A673 (cell line): Measurements from ENCODE around the gene RIMKLB. TPM values are rescaled to one million over a fixed set of nuclear protein-coding genes. Genes with fewer than 3 reads are reported as not detected.
A peak's percentile ranks its signal among the peaks of the same experiment; 100 is the strongest.

ENCODE experiments used
- BruUV-seq: library from RNA; stranded (reverse); fragments of 400-500 nt; replicated peaks from 2 replicates; lab custom pipeline; 2021; lab: Mats Ljungman, UMichigan
- CTCF ChIA-PET: fragments of 300-600 bp; sonication (Branson Sonifier 250); formaldehyde crosslinking; loops from one replicate; lab custom pipeline; 2022; ENCODE audit warnings: antibody characterized with exemption; lab: Charles Lee
- POLR2A ChIA-PET: fragments of 300-600 bp; sonication (Branson Sonifier 250); formaldehyde crosslinking; loops from one replicate; lab custom pipeline; 2022; ENCODE audit warnings: antibody characterized with exemption; ENCODE audit not compliant: low non-redundant PET; lab: Charles Lee
- DNase-seq: peaks from one replicate; pipeline ENCODE4 v3.0.0-alpha.2; 2015; ENCODE audit warnings: low spot score
- H3K27ac ChIP-seq: fragments of 200-600 bp; sonication (generic); 2 replicates; pipeline ENCODE4 v1.5.1; 2016; ENCODE audit warnings: mixed run types, low read depth, mild to moderate bottlenecking, mixed read lengths, antibody characterized with exemption, low read length; ENCODE audit not compliant: poor library complexity, severe bottlenecking
- H3K27me3 ChIP-seq: fragments of 200-600 bp; sonication (generic); replicated peaks from 2 replicates; pipeline ENCODE4 v1.6.1; 2017; ENCODE audit warnings: mixed run types, low read depth, mild to moderate bottlenecking, mixed read lengths, antibody characterized with exemption, low read length; ENCODE audit not compliant: insufficient read depth, poor library complexity
- H3K36me3 ChIP-seq: fragments of 200-600 bp; sonication (generic); 2 replicates; pipeline ENCODE4 v1.6.1; 2016; ENCODE audit warnings: mixed run types, mild to moderate bottlenecking, mixed read lengths, antibody characterized with exemption, low read length; ENCODE audit not compliant: insufficient read depth, poor library complexity, severe bottlenecking
- H3K4me1 ChIP-seq: fragments of 200-600 bp; sonication (generic); 2 replicates; pipeline ENCODE4 v1.6.1; 2017; ENCODE audit warnings: mixed run types, mild to moderate bottlenecking, mixed read lengths, antibody characterized with exemption, low read length; ENCODE audit not compliant: insufficient read depth, poor library complexity, severe bottlenecking
- H3K4me3 ChIP-seq: fragments of 200-600 bp; sonication (generic); 2 replicates; pipeline ENCODE4 v1.5.1; 2016; ENCODE audit warnings: low read depth, mixed run types, mild to moderate bottlenecking, mixed read lengths, low read length; ENCODE audit not compliant: poor library complexity, severe bottlenecking
- H3K9me3 ChIP-seq: fragments of 200-600 bp; sonication (generic); 2 replicates; pipeline ENCODE4 v1.6.1; 2016; ENCODE audit warnings: mixed run types, low read depth, mild to moderate bottlenecking, mixed read lengths, antibody characterized with exemption, low read length; ENCODE audit not compliant: poor library complexity, severe bottlenecking
- CTCF ChIP-seq: fragments of 300-800, 200-600 bp; sonication (generic); conservative IDR thresholded peaks from 2 replicates; pipeline ENCODE4 v1.5.1; 2017; ENCODE audit warnings: low read depth, mild to moderate bottlenecking, antibody characterized with exemption, low read length, moderate library complexity, mixed read lengths
- EZH2 ChIP-seq: fragments of 200-600 bp; sonication (generic); IDR thresholded peaks from 2 replicates; pipeline ENCODE4 v1.6.1; 2017; ENCODE audit warnings: borderline replicate concordance, low read depth, mild to moderate bottlenecking, mixed read lengths, antibody characterized with exemption, low read length; ENCODE audit not compliant: poor library complexity, severe bottlenecking
- intact Hi-C: fragments of 100-400 bp; cut with micrococcal nuclease; formaldehyde crosslinking; loops from one replicate; pipeline ENCODE4 v1.10.0; 2022; ENCODE audit not compliant: unreplicated experiment
- total RNA-seq: library from RNA; stranded (reverse); gene quantifications from 2 replicates; pipeline ENCODE4 v1.2.3, GENCODE V29; 2021

Gene RIMKLB
- total RNA-seq, 1 experiment from 2014 or later, result 21.9 TPM

GRCh38 chr12:8709124-8709830, 11.5 kb downstream of the RIMKLB start:
- H3K36me3 ChIP-seq, result peaks cover 4% of the 10 kb centered on the region
- intact Hi-C loops, result no loop called here
- CTCF ChIA-PET, result no interaction called here
- no peaks in the 10 kb centered on the region for H3K9me3 ChIP-seq
- peaks cover 5% of the 10 kb centered on the region for H3K4me1 ChIP-seq
- POLR2A ChIA-PET, result no interaction called here
- no peak overlapping the region for H3K4me3 ChIP-seq
- no TSS peak for BruUV-seq
- no peak for TF ChIP-seq EZH2
- TF ChIP-seq CTCF, result no peak
- DNase-seq, result no peak
- H3K27ac ChIP-seq, result peak overlapping the region; percentile 35
- H3K27me3 ChIP-seq, result no peaks in the 10 kb centered on the region

GRCh38 chr12:8712572-8712971, 14.8 kb downstream of the RIMKLB start:
- peaks cover 5% of the 10 kb centered on the region for H3K4me1 ChIP-seq
- no peak for DNase-seq
- intact Hi-C loops, result no loop called here
- H3K36me3 ChIP-seq, result peaks cover 4% of the 10 kb centered on the region
- CTCF ChIA-PET, result no interaction called here
- TF ChIP-seq CTCF, result no peak
- TF ChIP-seq EZH2, result no peak
- H3K27me3 ChIP-seq, result no peaks in the 10 kb centered on the region
- H3K27ac ChIP-seq, result no peak overlapping the region
- H3K4me3 ChIP-seq, result no peak overlapping the region
- POLR2A ChIA-PET, result interaction anchor here (0.6 kb wide), 1 partner anchor 564 kb away, joined by 3 read pairs; no protein-coding TSS in a partner anchor
- no TSS peak for BruUV-seq
- no peaks in the 10 kb centered on the region for H3K9me3 ChIP-seq

- no peak for TF ChIP-seq EZH2
- TF ChIP-seq CTCF, result no peak
- POLR2A ChIA-PET, result no interaction called here
- BruUV-seq, result no TSS peak
- Histone ChIP-seq H3K9me3 (no peaks in the 10 kb centered on the region), H3K4me1 (no peaks in the 10 kb centered on the region), H3K27ac (no peak overlapping the region), H3K36me3 (no peaks in the 10 kb centered on the region), H3K27me3 (no peaks in the 10 kb centered on the region), H3K4me3 (no peak overlapping the region)
- DNase-seq, result no peak
- CTCF ChIA-PET, result no interaction called here
- intact Hi-C loops, result no loop called here
Observed at GRCh38 chr12:8722286-8722800, 24.6 kb downstream of the RIMKLB start.
